ENCODE data around the gene C12orf76.

The C12orf76 gene

GRCh38 chr12:109994401-109995175 is 53.7 kb downstream of the C12orf76 start:
- DNase-seq = no peak

GRCh38 chr12:109993091-109993490 is 55.2 kb downstream of the C12orf76 start:
- DNase-seq = no peak

- no peak for DNase-seq
Measured at GRCh38 chr12:109991586-109991985, 56.7 kb downstream of the C12orf76 start.

Measured in DMS53 (cell line).